SK-N-SH treated with all-trans-retinoic acid at 6 μM for 48 hours (cell line): Measurements from ENCODE around the gene ARHGEF25.
"Not testable (repeated sequence)": the region's sequence is repeated elsewhere in the genome, so short reads cannot be mapped to it uniquely, and the experiment has no call there.

Experiments used
- ATAC-seq: fragments of 200-7000 bp; cut with Tn5 transposase; 3 replicates; pipeline ENCODE4 v1.9.1; 2020; ENCODE audit warnings: mild to moderate bottlenecking, moderate library complexity
- ARNTL ChIP-seq: fragments of 450-650 bp; formaldehyde crosslinking; IDR thresholded peaks from 2 replicates; pipeline ENCODE4 v1.5.0; 2020; ENCODE audit warnings: low read depth, mild to moderate bottlenecking, moderate library complexity, borderline replicate concordance
- BACH2 ChIP-seq: fragments of 250-450 bp; sonication (Bioruptor Pico); IDR thresholded peaks from 2 replicates; pipeline ENCODE4 v1.9.0; 2021; ENCODE audit warnings: mild to moderate bottlenecking, borderline replicate concordance
- CSDC2 ChIP-seq: fragments of 250-450 bp; sonication (Bioruptor Pico); IDR thresholded peaks from 2 replicates; pipeline ENCODE4 v1.5.0; 2020; ENCODE audit warnings: mild to moderate bottlenecking, moderate library complexity
- ESRRG ChIP-seq: fragments of 250-450 bp; sonication (Bioruptor Pico); IDR thresholded peaks from 2 replicates; pipeline ENCODE4 v1.6.1; 2021; ENCODE audit warnings: mild to moderate bottlenecking
- GLIS3 ChIP-seq: fragments of 250-450 bp; sonication (Bioruptor Pico); IDR thresholded peaks from 2 replicates; pipeline ENCODE4 v1.5.0; 2020; ENCODE audit warnings: mild to moderate bottlenecking, moderate library complexity
- ISL1 ChIP-seq: fragments of 250-450 bp; sonication (Bioruptor Pico); IDR thresholded peaks from 2 replicates; pipeline ENCODE4 v2.1.2; 2022; ENCODE audit warnings: mild to moderate bottlenecking, moderate library complexity
- OSR1 ChIP-seq: fragments of 250-450 bp; sonication (Bioruptor Pico); IDR thresholded peaks from 2 replicates; pipeline ENCODE4 v1.8.0; 2022; ENCODE audit warnings: moderate library complexity, mild to moderate bottlenecking, inconsistent platforms
- PPARA ChIP-seq: fragments of 250-450 bp; sonication (Bioruptor Pico); IDR thresholded peaks from 2 replicates; pipeline ENCODE4 v1.5.0; 2020; ENCODE audit warnings: mild to moderate bottlenecking, borderline replicate concordance
- RARB ChIP-seq: fragments of 250-450 bp; sonication (Bioruptor Pico); IDR thresholded peaks from 2 replicates; pipeline ENCODE4 v1.8.0; 2021; ENCODE audit warnings: mild to moderate bottlenecking, moderate library complexity
- SNAI2 ChIP-seq: fragments of 250-450 bp; sonication (Bioruptor Pico); IDR thresholded peaks from 2 replicates; pipeline ENCODE4 v1.5.0; 2020; ENCODE audit warnings: mild to moderate bottlenecking, moderate library complexity
- TOX ChIP-seq: fragments of 250-450 bp; sonication (Bioruptor Pico); IDR thresholded peaks from 2 replicates; pipeline ENCODE4 v1.8.0; 2021; ENCODE audit warnings: mild to moderate bottlenecking, moderate library complexity, borderline replicate concordance
- ZC3H10 ChIP-seq: fragments of 250-450 bp; sonication (Bioruptor Pico); IDR thresholded peaks from 2 replicates; pipeline ENCODE4 v1.5.1; 2021; ENCODE audit warnings: mild to moderate bottlenecking, moderate library complexity
- ZFP30 ChIP-seq: fragments of 450-650 bp; formaldehyde crosslinking; IDR thresholded peaks from 2 replicates; pipeline ENCODE4 v1.5.0; 2022; ENCODE audit warnings: mild to moderate bottlenecking, moderate library complexity
- ZNF565 ChIP-seq: fragments of 450-650 bp; formaldehyde crosslinking; conservative IDR thresholded peaks from 2 replicates; pipeline ENCODE4 v1.5.0; 2020; ENCODE audit warnings: low read depth, mild to moderate bottlenecking, moderate library complexity
- ZNF70 ChIP-seq: fragments of 450-650 bp; formaldehyde crosslinking; IDR thresholded peaks from 2 replicates; pipeline ENCODE4 v1.5.0; 2020; ENCODE audit warnings: mild to moderate bottlenecking, moderate library complexity
- ZNF8 ChIP-seq: fragments of 450-650 bp; formaldehyde crosslinking; IDR thresholded peaks from 2 replicates; pipeline ENCODE4 v1.5.0; 2020; ENCODE audit warnings: mild to moderate bottlenecking, moderate library complexity
- TF ChIP-seq, protein P1 (sequence below): fragments of 250-450 bp; sonication (Bioruptor Pico); IDR thresholded peaks from 2 replicates; pipeline ENCODE4 v1.8.0; 2021; ENCODE audit warnings: low read depth, mild to moderate bottlenecking, moderate library complexity, borderline replicate concordance
- TF ChIP-seq, protein P2 (sequence below): fragments of 250-450 bp; sonication (Bioruptor Pico); IDR thresholded peaks from 2 replicates; pipeline ENCODE4 v1.5.1; 2021; ENCODE audit warnings: mild to moderate bottlenecking, moderate library complexity
- TF ChIP-seq, protein P3 (sequence below): fragments of 250-450 bp; sonication (Bioruptor Pico); IDR thresholded peaks from 2 replicates; pipeline ENCODE4 v1.5.1; 2020; ENCODE audit warnings: low read depth, mild to moderate bottlenecking, moderate library complexity
- TF ChIP-seq, protein P4 (sequence below): fragments of 250-450 bp; sonication (Bioruptor Pico); IDR thresholded peaks from 2 replicates; pipeline ENCODE4 v1.8.0; 2020; ENCODE audit warnings: mild to moderate bottlenecking, moderate library complexity, borderline replicate concordance

The ARHGEF25 gene

DNA sequence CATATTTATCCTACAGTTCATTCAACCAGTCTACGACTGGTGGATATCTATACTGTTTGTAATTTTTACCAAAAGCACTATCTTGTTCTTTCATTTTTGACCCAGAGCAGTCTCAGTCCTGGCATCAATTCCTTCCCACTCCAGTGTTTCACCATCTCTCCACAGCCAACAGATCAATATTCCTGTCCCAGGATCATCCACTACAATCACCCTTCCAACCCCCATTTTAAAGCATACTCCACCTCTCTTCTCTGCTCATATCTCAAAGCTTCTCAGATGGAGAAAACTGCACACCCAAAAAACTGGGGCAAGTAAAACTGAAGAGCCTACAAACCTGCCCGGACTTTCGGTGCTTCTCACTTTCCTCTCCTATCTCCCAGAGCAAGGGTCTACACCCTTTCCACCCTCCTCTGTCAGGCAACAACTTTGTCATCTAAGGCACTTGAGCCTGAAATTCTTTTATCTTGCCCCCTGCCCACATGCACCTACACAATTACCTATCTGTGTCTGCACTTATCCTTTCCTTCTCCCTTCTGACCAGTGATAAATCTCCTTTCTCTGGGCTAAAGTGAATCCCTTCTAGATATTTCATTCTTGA, 24.3 kb upstream of the ARHGEF25 start (continued):
- TF ChIP-seq, protein P1, sequence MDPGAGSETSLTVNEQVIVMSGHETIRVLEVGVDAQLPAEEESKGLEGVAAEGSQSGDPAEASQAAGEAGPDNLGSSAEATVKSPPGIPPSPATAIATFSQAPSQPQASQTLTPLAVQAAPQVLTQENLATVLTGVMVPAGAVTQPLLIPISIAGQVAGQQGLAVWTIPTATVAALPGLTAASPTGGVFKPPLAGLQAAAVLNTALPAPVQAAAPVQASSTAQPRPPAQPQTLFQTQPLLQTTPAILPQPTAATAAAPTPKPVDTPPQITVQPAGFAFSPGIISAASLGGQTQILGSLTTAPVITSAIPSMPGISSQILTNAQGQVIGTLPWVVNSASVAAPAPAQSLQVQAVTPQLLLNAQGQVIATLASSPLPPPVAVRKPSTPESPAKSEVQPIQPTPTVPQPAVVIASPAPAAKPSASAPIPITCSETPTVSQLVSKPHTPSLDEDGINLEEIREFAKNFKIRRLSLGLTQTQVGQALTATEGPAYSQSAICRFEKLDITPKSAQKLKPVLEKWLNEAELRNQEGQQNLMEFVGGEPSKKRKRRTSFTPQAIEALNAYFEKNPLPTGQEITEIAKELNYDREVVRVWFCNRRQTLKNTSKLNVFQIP: no peak
- TF ChIP-seq SNAI2 (no peak), GLIS3 (CRISPR knock-in tag) (no peak)
- TF ChIP-seq, all 23 proteins: peak for 0

DNA sequence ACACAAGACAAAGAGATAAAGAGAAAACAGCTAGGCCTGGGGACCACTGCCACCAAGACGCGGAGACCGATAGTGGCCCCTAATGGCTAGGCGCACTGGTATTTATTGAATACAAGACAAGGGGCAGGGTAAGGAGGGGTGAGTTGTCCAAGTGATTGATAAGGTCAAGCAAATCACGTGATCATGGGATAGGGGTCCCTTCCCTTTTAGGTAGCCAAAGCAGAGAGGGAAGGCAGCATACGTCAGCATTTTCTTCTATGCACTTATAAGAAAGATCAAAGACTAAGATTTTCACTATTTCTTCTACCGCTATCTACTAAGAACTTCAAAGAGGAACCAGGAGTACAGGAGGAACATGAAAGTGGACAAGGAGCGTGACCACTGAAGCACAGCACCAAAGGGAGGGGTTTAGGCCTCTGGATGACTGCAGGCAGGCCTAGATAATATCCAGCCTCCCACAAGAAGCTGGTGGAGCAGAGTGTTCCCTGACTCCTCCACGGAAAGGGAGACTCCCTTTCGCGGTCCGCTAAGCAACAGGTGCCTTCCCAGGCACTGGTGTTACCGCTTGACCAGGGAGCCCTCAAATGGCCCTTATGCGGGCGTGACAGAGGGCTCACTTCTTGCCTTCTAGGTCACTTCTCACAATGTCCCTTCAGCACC, 22.2 kb upstream of the ARHGEF25 start:
- not testable (repeated sequence) for ATAC-seq

DNA sequence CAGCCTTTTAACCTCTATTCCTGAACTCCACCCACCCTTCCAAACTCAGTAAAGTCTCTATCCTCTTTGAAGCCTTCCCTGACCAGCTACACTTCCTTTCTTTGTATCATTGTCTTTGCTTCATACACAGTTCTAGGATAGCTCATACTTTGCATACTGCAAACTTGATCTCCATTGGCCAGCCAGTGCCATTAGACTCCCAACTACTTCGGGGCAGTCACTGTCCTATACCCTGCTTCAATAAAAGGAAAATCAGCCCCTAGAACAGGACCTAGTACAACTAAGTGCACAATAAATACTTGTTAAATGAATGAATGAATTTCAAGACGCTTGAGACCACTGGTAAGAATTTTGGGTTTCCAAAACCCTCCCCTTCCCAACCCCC, 20.8 kb upstream of the ARHGEF25 start:
- peak; percentile 4 for ATAC-seq
- TF ChIP-seq ZNF8 (no peak), ZNF70 (CRISPR knock-in tag) (no peak), CSDC2 (CRISPR knock-in tag) (no peak), ZNF565 (no peak), BACH2 (no peak), RARB (CRISPR knock-in tag) (no peak), ZFP30 (CRISPR knock-in tag) (no peak), PPARA (no peak), SNAI2 (no peak), GLIS3 (CRISPR knock-in tag) (no peak), ARNTL (CRISPR knock-in tag) (no peak), ESRRG (CRISPR knock-in tag) (no peak), OSR1 (no peak), ZC3H10 (CRISPR knock-in tag) (no peak)
- TF ChIP-seq, protein P2, sequence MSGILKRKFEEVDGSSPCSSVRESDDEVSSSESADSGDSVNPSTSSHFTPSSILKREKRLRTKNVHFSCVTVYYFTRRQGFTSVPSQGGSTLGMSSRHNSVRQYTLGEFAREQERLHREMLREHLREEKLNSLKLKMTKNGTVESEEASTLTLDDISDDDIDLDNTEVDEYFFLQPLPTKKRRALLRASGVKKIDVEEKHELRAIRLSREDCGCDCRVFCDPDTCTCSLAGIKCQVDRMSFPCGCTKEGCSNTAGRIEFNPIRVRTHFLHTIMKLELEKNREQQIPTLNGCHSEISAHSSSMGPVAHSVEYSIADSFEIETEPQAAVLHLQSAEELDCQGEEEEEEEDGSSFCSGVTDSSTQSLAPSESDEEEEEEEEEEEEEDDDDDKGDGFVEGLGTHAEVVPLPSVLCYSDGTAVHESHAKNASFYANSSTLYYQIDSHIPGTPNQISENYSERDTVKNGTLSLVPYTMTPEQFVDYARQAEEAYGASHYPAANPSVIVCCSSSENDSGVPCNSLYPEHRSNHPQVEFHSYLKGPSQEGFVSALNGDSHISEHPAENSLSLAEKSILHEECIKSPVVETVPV: no peak
- TF ChIP-seq, protein P3, sequence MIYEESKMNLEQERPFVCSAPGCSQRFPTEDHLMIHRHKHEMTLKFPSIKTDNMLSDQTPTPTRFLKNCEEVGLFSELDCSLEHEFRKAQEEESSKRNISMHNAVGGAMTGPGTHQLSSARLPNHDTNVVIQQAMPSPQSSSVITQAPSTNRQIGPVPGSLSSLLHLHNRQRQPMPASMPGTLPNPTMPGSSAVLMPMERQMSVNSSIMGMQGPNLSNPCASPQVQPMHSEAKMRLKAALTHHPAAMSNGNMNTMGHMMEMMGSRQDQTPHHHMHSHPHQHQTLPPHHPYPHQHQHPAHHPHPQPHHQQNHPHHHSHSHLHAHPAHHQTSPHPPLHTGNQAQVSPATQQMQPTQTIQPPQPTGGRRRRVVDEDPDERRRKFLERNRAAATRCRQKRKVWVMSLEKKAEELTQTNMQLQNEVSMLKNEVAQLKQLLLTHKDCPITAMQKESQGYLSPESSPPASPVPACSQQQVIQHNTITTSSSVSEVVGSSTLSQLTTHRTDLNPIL: no peak
- TF ChIP-seq, all 23 proteins: peak for 0

DNA sequence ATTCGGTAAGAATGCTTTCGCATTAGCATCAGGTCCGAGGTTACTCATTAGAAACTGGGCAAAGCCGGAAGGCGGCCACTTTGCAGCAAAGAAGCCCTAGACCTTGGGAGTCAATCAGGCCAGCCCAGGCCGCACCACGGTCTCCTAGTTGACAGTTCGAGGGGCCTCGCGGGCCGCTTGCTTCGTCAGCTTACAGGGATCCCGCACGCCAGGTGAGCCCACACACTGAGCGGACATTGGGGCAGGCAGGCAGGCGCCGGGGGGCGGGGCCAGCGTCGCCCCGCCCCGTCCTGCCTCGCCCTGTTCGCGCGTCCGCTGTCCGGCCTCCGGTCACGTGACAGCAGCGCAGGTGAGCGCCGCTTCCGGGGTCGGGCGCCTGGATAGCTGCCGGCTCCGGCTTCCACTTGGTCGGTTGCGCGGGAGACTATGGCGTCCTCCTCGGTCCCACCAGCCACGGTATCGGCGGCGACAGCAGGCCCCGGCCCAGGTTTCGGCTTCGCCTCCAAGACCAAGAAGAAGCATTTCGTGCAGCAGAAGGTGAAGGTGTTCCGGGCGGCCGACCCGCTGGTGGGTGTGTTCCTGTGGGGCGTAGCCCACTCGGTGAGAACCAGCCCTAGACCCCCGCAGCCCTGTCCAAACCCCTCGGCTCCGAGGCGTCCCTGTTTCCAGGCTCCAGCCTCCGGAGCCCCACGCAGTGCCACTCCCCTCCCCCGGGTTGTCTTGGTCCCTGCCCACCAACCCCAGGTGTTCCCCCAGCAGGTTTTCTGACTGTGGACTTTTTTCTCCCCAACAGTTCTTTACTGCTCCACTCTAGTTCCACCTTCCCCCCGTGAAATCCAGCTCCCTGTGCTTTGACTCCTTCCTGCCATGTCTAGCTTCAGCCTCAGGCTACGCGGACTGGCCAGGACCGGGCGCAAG, 20.1 kb upstream of the ARHGEF25 start, which contains the start of gene PIP4K2C:
TSS of gene PIP4K2C (plus strand) at position 329 of the 918 bp plus-strand sequence. CDS start at position 427, 98 bp downstream.
- no peak for TF ChIP-seq ZNF70 (CRISPR knock-in tag)
- no peak for TF ChIP-seq ZFP30 (CRISPR knock-in tag)
- no peak for TF ChIP-seq ZNF8
- TF ChIP-seq, protein P1: no peak
- TF ChIP-seq ARNTL (CRISPR knock-in tag): no peak
- no peak for TF ChIP-seq SNAI2
- no peak for TF ChIP-seq ISL1 (CRISPR knock-in tag)
- no peak for TF ChIP-seq RARB (CRISPR knock-in tag)
- TF ChIP-seq ZC3H10 (CRISPR knock-in tag): no peak
- TF ChIP-seq, protein P2: no peak
- TF ChIP-seq OSR1: no peak
- no peak for TF ChIP-seq PPARA
- TF ChIP-seq ZNF565: no peak
- no peak for TF ChIP-seq TOX (CRISPR knock-in tag)
- TF ChIP-seq, protein P4, sequence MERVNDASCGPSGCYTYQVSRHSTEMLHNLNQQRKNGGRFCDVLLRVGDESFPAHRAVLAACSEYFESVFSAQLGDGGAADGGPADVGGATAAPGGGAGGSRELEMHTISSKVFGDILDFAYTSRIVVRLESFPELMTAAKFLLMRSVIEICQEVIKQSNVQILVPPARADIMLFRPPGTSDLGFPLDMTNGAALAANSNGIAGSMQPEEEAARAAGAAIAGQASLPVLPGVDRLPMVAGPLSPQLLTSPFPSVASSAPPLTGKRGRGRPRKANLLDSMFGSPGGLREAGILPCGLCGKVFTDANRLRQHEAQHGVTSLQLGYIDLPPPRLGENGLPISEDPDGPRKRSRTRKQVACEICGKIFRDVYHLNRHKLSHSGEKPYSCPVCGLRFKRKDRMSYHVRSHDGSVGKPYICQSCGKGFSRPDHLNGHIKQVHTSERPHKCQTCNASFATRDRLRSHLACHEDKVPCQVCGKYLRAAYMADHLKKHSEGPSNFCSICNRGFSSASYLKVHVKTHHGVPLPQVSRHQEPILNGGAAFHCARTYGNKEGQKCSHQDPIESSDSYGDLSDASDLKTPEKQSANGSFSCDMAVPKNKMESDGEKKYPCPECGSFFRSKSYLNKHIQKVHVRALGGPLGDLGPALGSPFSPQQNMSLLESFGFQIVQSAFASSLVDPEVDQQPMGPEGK (CRISPR knock-in tag): no peak
- TF ChIP-seq, protein P3: no peak

More for the DNA sequence above, 20.1 kb upstream of the ARHGEF25 start, which contains the start of gene PIP4K2C:
- ATAC-seq: peak; percentile 94
